Neural cell (in vitro differentiated cells): ENCODE data around the gene HPCAL4. TPM values are rescaled to one million over a fixed set of nuclear protein-coding genes. Genes with fewer than 3 reads are reported as not detected.

Experiments used
- H2AFZ ChIP-seq: fragments of 200-600, 300-800 bp; sonication (generic), shearing (Covaris generic); 2 replicates; pipeline ENCODE4 v1.6.0; 2014; ENCODE audit warnings: low read depth, mild to moderate bottlenecking, antibody characterized with exemption, low read length, moderate library complexity
- H3F3A ChIP-seq: fragments of 200-600 bp; shearing (Covaris generic); 2 replicates; pipeline ENCODE4 v1.6.1; 2016; ENCODE audit warnings: mild to moderate bottlenecking, moderate library complexity, mixed read lengths, antibody characterized with exemption, low read length; ENCODE audit not compliant: insufficient read depth, poor library complexity, severe bottlenecking
- H3K27ac ChIP-seq: fragments of 200-600, 300-800 bp; sonication (generic), shearing (Covaris generic); 2 replicates; pipeline ENCODE4 v1.5.1; 2014; ENCODE audit warnings: mild to moderate bottlenecking, low read length, moderate library complexity
- H3K27me3 ChIP-seq: fragments of 300-800, 200-600 bp; sonication (generic), shearing (Covaris generic); 2 replicates; pipeline ENCODE4 v1.6.0; 2014; ENCODE audit warnings: mild to moderate bottlenecking, low read depth, low read length, moderate library complexity; ENCODE audit not compliant: insufficient read depth
- H3K36me3 ChIP-seq: fragments of 300-800, 200-600 bp; sonication (generic), shearing (Covaris generic); 2 replicates; pipeline ENCODE4 v1.5.1; 2014; ENCODE audit warnings: mild to moderate bottlenecking, antibody characterized with exemption, low read length, moderate library complexity; ENCODE audit not compliant: insufficient read depth
- H3K4me2 ChIP-seq: fragments of 300-800, 200-600 bp; sonication (generic), shearing (Covaris generic); 2 replicates; pipeline ENCODE4 v1.6.0; 2014; ENCODE audit warnings: mild to moderate bottlenecking, low read length
- H3K4me3 ChIP-seq: fragments of 300-800, 200-600 bp; sonication (generic), shearing (Covaris generic); 2 replicates; pipeline ENCODE4 v1.5.1; 2014; ENCODE audit warnings: mild to moderate bottlenecking, low read length, moderate library complexity
- H3K79me2 ChIP-seq: fragments of 200-600 bp; shearing (Covaris generic); replicated peaks from 2 replicates; pipeline ENCODE4 v1.6.0; 2014; ENCODE audit warnings: mild to moderate bottlenecking, low read length, moderate library complexity; ENCODE audit not compliant: insufficient read depth
- H3K9ac ChIP-seq: fragments of 300-800, 200-600 bp; sonication (generic), shearing (Covaris generic); 2 replicates; pipeline ENCODE4 v1.6.1; 2016; ENCODE audit warnings: mild to moderate bottlenecking, low read length, mixed read lengths
- H3K9me2 ChIP-seq: fragments of 200-600 bp; shearing (Covaris generic); 2 replicates; pipeline ENCODE4 v1.6.1; 2016; ENCODE audit warnings: mild to moderate bottlenecking, low read length, mixed read lengths; ENCODE audit not compliant: insufficient read depth
- H3K9me3 ChIP-seq: fragments of 200-600, 300-800 bp; sonication (generic), shearing (Covaris generic); 2 replicates; pipeline ENCODE4 v1.6.1; 2016; ENCODE audit warnings: mild to moderate bottlenecking, mixed run types, low read length, moderate library complexity, mixed read lengths
- H4K20me1 ChIP-seq: fragments of 200-600 bp; shearing (Covaris generic); 2 replicates; pipeline ENCODE4 v1.6.1; 2016; ENCODE audit warnings: mild to moderate bottlenecking, mixed run types; ENCODE audit not compliant: insufficient read depth
- CTCF ChIP-seq: fragments of 450-650 bp; IDR thresholded peaks from 2 replicates; pipeline ENCODE4 v1.5.1; 2014; ENCODE audit warnings: antibody characterized with exemption, mild to moderate bottlenecking, moderate library complexity; ENCODE audit not compliant: poor library complexity, severe bottlenecking
- EP300 ChIP-seq: fragments of 450-650 bp; conservative IDR thresholded peaks from 2 replicates; pipeline ENCODE4 v1.6.1; 2014; ENCODE audit warnings: antibody characterized with exemption, mild to moderate bottlenecking, moderate library complexity; ENCODE audit not compliant: poor library complexity, severe bottlenecking
- EZH2 ChIP-seq: fragments of 200-600, 300-800 bp; shearing (Covaris generic), sonication (generic); IDR thresholded peaks from 2 replicates; pipeline ENCODE4 v1.6.1; 2014; ENCODE audit warnings: antibody characterized with exemption, low read length, borderline replicate concordance, mild to moderate bottlenecking; ENCODE audit not compliant: insufficient read depth, poor library complexity, severe bottlenecking
- MXI1 ChIP-seq: fragments of 450-650 bp; conservative IDR thresholded peaks from 2 replicates; pipeline ENCODE4 v1.6.1; 2014; ENCODE audit warnings: antibody characterized with exemption, mild to moderate bottlenecking; ENCODE audit not compliant: poor library complexity, severe bottlenecking
- POLR2AphosphoS5 ChIP-seq: IDR thresholded peaks from 2 replicates; pipeline ENCODE4 v1.6.1; 2012
- RAD21 ChIP-seq: fragments of 450-650 bp; conservative IDR thresholded peaks from 2 replicates; pipeline ENCODE4 v1.6.1; 2014; ENCODE audit warnings: antibody characterized with exemption, mild to moderate bottlenecking, moderate library complexity
- REST ChIP-seq: IDR thresholded peaks from 2 replicates; pipeline ENCODE4 v1.6.1; 2012; ENCODE audit warnings: borderline replicate concordance
- SMC3 ChIP-seq: fragments of 450-650 bp; conservative IDR thresholded peaks from 2 replicates; pipeline ENCODE4 v1.6.1; 2014; ENCODE audit warnings: antibody characterized with exemption, mild to moderate bottlenecking, moderate library complexity; ENCODE audit not compliant: poor library complexity
- TAF1 ChIP-seq: IDR thresholded peaks from 2 replicates; pipeline ENCODE4 v1.6.1; 2012; ENCODE audit warnings: low read depth
- polyA plus RNA-seq: library from polyadenylated mRNA; depleted of rRNA; stranded (reverse); fragments of >200 nt; gene quantifications from 2 replicates; pipeline ENCODE4 v1.2.3, GENCODE V29; 2014

Gene HPCAL4
- polyA plus RNA-seq, 1 donor from 2014 or later = 53.2 TPM

GRCh38 chr1:39657923-39658485 is 33.2 kb downstream of the HPCAL4 start:
- Histone ChIP-seq H3K36me3 (no peaks in the 10 kb centered on the region), H3K4me2 (no peak overlapping the region), H3K4me3 (no peak overlapping the region), H3K27ac (no peak overlapping the region), H3K9ac (no peak overlapping the region), H3K27me3 (no peaks in the 10 kb centered on the region), H3K9me3 (no peaks in the 10 kb centered on the region), H3F3A (no peaks in the 10 kb centered on the region), H3K79me2 (no peaks in the 10 kb centered on the region), H4K20me1 (no peaks in the 10 kb centered on the region), H2AFZ (no peak overlapping the region), H3K9me2 (no peaks in the 10 kb centered on the region)
- TF ChIP-seq CTCF = peak; percentile 55
- no peak for TF ChIP-seq RAD21
- TF ChIP-seq POLR2AphosphoS5 = no peak
- no peak for TF ChIP-seq MXI1

GRCh38 chr1:39657402-39657801 is 33.8 kb downstream of the HPCAL4 start:
- Histone ChIP-seq H3K36me3 (no peaks in the 10 kb centered on the region), H3K4me2 (no peak overlapping the region), H2AFZ (no peak overlapping the region), H3K4me3 (no peak overlapping the region), H3K9me3 (no peaks in the 10 kb centered on the region), H3K27me3 (no peaks in the 10 kb centered on the region), H3K27ac (no peak overlapping the region), H4K20me1 (no peaks in the 10 kb centered on the region), H3K9ac (no peak overlapping the region), H3F3A (no peaks in the 10 kb centered on the region), H3K9me2 (no peaks in the 10 kb centered on the region), H3K79me2 (no peaks in the 10 kb centered on the region)
- TF ChIP-seq MXI1 (no peak), CTCF (no peak)

- Histone ChIP-seq H3K4me3 (no peak overlapping the region), H3K36me3 (no peaks in the 10 kb centered on the region), H3K9me2 (no peaks in the 10 kb centered on the region), H3K79me2 (no peaks in the 10 kb centered on the region), H4K20me1 (no peaks in the 10 kb centered on the region), H3K4me2 (no peak overlapping the region), H3K9ac (no peak overlapping the region), H2AFZ (no peak overlapping the region), H3K27ac (no peak overlapping the region), H3F3A (no peaks in the 10 kb centered on the region), H3K27me3 (no peaks in the 10 kb centered on the region), H3K9me3 (no peaks in the 10 kb centered on the region)
- TF ChIP-seq REST (no peak), EP300 (no peak), RAD21 (no peak), MXI1 (no peak), CTCF (no peak), EZH2 (no peak), SMC3 (no peak), POLR2AphosphoS5 (no peak), TAF1 (no peak)
These were observed 34.8 kb downstream of the HPCAL4 start for GRCh38 chr1:39656391-39656790.
